Measurements from ENCODE around the gene CCDC171.

Gene CCDC171

GRCh38 chr9:16010221-16010620 is 457.4 kb downstream of the CCDC171 start:
- TF ChIP-seq CTCF (IDR thresholded peaks at IDR 0.05; ENCODE audit: extremely low read depth, missing control alignments) = no peak
- DNase-seq (ENCODE audit: low spot score) = no peak

GRCh38 chr9:16012621-16013020 is 459.8 kb downstream of the CCDC171 start:
- no peak for TF ChIP-seq CTCF (IDR thresholded peaks at IDR 0.05; ENCODE audit: extremely low read depth, missing control alignments)
- DNase-seq (ENCODE audit: low spot score) = no peak

- no peak for DNase-seq (ENCODE audit: low spot score)
- no peak for TF ChIP-seq CTCF (IDR thresholded peaks at IDR 0.05; ENCODE audit: extremely low read depth, missing control alignments)
Observed at GRCh38 chr9:16013366-16013765, 460.5 kb downstream of the CCDC171 start.

- DNase-seq (ENCODE audit: low spot score) = no peak
- no peak for TF ChIP-seq CTCF (IDR thresholded peaks at IDR 0.05; ENCODE audit: extremely low read depth, missing control alignments)
Observed at GRCh38 chr9:16013826-16014225, 461.0 kb downstream of the CCDC171 start.

GRCh38 chr9:16022228-16022627 is 469.4 kb downstream of the CCDC171 start:
- DNase-seq (ENCODE audit: low spot score) = no peak
- TF ChIP-seq CTCF (IDR thresholded peaks at IDR 0.05; ENCODE audit: extremely low read depth, missing control alignments) = no peak

GRCh38 chr9:16023446-16023845 is 470.6 kb downstream of the CCDC171 start:
- TF ChIP-seq CTCF (IDR thresholded peaks at IDR 0.05; ENCODE audit: extremely low read depth, missing control alignments) = no peak
- DNase-seq (ENCODE audit: low spot score) = no peak

Measured in GM20000 (cell line).